GM18508 (cell line): ENCODE results near the gene NGDN.
"Not testable (repeated sequence)": the region's sequence is repeated elsewhere in the genome, so short reads cannot be mapped to it uniquely, and the experiment has no call there.

Experiments
- ATAC-seq: cut with Tn5 transposase; IDR thresholded peaks from one replicate; pipeline ENCODE4 v1.9.1; 2021; ENCODE audit warnings: moderate number of reproducible peaks; ENCODE audit not compliant: insufficient read depth, unreplicated experiment

Gene NGDN, protein sequence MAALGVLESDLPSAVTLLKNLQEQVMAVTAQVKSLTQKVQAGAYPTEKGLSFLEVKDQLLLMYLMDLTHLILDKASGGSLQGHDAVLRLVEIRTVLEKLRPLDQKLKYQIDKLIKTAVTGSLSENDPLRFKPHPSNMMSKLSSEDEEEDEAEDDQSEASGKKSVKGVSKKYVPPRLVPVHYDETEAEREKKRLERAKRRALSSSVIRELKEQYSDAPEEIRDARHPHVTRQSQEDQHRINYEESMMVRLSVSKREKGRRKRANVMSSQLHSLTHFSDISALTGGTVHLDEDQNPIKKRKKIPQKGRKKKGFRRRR

GRCh38 chr14:23469127-23469905 is at the start of gene NGDN:
Gene NGDN, plus strand, starts transcription at chr14:23469703. Its CDS starts 13 bp downstream, at chr14:23469716.
- peak; percentile 91 for ATAC-seq

DNA sequence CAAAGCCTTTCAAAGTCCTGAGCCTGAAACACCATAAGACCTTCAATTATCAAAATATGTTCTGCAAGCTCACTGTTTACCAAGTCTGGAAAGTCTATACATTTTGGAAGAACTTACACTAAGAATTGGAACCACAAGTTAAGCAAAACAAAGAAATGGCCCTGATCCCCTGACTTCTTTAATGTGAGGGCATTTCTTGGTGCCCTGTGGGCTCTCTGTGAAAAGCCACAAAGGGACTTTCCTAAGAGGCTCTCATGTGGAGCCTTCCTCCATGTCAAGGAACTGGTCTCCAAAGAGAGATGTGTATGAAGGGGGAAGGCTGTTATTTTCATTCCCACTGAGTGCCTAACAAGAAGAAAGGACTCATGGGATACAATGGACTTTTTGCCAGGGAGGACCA is 47.9 kb upstream of the NGDN start:
- ATAC-seq: no peak

DNA sequence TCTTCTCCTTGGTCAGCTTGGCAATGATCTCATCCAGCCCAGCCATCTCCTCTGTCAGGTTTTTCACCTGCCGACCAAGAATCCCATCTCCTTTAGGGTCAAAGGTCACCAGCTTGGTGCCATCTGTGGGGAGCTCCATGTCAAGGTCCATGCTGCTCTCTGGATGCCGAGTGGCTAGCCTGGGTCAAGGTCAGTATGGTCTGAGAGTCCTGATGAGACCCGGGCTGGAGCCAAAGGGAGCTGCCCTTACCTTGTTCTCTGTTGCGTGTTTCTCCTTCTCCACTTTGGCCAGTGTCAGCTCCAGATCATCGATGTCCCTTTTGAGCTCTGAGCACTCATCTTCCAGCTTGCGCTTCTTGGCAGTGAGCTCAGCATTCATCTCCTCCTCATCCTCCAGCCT is 45.8 kb upstream of the NGDN start:
- no peak for ATAC-seq

GRCh38 chr14:23425169-23425568 is 44.3 kb upstream of the NGDN start:
- no peak for ATAC-seq

DNA sequence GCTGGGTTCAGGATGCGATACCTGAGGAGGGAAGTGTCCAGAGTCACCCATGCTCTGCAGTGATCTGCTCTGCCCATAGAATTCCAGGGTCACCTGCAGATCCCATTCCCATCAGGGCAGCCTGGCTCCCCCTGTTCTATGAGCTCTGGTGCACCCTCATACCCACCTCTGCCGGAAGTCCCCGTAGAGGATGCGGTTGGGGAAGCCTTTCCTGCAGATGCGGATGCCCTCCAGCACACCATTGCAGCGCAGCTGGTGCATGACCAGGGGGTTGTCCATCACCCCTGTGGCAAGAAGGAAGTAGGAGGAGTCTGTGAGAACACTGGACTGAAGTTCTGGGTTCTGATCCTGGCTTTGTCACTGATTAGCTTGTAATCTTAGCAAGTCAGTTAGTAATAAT is 43.7 kb upstream of the NGDN start:
- not testable (repeated sequence) for ATAC-seq

DNA sequence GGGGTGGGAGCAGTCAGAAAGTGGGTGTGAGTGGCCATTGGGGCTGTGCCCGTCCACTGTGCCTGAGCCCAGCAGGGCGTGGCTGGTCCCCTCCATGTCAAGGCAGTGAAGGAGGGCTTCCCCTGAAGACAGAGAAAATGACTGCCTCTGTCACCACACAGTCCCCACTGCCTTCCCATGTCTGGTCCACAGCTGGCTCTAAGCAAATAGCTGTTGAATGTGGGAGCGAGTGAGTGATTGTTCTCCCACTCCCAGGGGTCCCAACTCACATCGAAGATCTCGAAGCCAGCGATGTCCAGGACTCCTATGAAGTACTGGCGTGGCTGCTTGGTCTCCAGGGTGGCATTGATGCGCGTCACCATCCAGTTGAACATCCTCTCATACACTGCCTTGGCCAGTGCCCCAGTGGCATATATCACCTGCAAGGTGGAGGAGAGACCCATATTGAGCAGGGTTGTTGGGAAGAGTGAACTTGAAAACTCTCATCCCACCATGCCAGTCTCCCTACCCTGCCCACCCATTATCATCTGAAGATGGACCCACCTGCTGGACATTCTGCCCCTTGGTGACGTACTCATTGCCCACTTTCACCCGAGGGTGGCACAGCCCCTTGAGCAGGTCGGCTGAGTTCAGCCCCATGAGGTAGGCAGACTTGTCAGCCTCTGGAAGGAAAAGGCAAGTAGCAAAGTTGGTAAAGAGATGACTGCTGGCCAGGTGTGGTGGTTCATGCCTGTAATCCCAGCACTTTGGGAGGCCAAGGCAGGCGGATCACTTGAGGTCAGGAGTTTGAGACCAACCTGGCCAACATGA is 40.6 kb upstream of the NGDN start:
- no peak for ATAC-seq

- ATAC-seq: no peak
These were observed 39.3 kb upstream of the NGDN start for GRCh38 chr14:23430016-23430722.

GRCh38 chr14:23430723-23431085 is 38.8 kb upstream of the NGDN start:
- no peak for ATAC-seq

DNA sequence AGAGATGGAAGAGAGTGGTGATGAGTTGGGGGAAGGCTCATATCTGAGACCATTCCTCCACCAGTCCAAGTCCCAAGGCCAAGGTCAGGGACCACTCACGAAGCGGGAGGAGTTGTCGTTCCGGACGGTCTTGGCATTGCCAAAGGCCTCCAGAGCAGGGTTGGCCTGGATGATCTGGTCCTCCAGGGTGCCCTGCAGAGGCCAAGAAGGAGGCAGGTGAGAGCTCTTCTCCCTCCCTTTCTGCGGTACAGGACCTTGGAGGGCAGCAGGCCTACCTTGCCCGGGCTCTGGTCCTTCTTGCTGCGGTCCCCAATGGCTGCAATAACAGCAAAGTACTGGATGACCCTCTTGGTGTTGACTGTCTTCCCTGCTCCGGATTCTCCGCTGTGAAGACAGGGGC is 38.0 kb upstream of the NGDN start:
- ATAC-seq: no peak

DNA sequence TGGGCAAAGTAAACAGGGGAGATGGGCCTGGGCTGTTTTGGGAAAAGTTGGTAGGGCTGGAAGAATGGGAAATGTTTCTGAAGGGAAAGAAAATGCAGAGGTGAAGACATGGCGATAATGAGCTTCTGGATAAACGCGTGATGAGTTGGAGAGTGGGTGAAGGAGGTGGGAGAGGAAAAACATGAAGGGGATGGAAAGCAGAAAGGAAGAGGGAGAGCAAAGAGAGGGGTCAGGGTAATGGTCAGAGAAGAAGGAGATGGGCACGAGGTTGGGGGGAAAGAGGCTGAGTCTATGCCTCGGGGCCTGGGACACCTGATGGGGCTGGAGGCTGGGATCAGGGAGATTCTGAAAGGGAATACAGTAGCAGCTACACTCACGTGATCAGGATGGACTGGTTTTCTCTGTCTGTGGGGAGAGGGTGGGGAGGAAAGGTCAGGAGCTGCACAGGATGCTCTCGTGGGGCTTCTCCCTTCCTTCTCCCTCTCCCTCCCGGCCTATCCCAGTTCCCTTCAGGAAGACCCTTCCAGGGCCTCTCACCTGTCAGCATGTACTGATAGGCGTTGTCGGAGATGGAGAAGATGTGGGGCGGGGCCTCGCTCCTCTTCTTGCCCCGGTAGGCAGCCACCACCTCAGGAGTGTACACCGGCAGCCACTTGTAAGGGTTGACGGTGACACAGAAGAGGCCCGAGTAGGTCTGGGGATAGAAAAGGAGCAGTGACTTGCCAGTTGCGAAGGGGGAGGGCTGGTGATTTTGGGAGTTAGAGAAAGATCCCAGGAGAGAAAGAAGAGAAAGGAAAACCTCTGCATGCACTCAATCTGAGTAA is 37.2 kb upstream of the NGDN start:
- ATAC-seq: no peak

DNA sequence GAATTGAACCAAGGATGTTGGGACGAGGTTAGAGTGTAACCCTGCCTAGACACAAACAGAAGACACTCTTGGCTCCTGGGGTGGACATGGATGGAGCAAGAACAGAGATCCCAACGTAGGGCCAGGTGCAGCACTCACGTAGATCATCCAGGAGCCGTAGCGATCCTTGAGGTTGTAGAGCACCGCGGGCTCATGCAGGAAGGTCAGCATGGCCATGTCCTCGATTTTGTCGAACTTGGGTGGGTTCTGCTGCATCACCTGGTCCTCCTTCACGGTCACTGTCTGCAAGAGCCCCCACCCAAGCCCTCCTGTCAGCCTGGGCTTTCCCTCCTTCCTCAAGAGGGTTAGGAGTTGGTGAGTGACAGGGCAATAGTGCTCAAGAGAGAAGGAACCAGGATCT is 36.6 kb upstream of the NGDN start:
- ATAC-seq: no peak

GRCh38 chr14:23433457-23433856 is 36.0 kb upstream of the NGDN start:
- no peak for ATAC-seq

DNA sequence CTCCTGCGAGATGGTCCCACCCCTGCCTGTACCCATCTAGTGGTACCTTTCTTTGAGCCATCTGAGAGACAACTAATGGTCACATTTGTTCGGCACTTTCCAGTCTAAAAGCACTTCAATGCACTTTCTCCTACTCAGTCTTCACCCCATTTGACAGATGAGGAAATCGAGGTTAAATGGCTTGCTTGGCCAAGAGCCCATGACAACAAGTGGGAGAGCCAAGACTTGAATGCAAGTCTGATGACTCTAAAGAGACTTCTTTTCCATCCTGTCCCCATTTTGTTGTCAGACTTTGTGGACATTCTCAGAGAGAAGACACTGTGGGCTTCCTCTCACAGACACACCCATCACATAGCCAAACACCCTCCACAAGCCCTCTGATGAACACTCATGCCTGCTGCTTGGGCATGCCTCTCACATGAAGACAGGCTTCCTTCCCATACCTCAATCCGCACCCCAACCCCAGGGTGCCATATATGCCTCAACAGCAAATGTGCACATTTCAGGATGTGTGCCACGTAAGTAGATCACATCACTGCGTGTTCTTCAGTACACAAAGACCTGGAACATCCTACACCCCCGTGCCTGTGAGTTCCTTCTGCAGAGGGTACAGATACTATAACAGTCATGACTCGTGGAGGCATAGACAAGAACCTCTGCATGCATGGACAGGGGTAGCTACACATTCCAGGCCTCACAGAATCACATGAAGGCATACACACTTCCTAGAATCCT is 34.8 kb upstream of the NGDN start:
- no peak for ATAC-seq

DNA sequence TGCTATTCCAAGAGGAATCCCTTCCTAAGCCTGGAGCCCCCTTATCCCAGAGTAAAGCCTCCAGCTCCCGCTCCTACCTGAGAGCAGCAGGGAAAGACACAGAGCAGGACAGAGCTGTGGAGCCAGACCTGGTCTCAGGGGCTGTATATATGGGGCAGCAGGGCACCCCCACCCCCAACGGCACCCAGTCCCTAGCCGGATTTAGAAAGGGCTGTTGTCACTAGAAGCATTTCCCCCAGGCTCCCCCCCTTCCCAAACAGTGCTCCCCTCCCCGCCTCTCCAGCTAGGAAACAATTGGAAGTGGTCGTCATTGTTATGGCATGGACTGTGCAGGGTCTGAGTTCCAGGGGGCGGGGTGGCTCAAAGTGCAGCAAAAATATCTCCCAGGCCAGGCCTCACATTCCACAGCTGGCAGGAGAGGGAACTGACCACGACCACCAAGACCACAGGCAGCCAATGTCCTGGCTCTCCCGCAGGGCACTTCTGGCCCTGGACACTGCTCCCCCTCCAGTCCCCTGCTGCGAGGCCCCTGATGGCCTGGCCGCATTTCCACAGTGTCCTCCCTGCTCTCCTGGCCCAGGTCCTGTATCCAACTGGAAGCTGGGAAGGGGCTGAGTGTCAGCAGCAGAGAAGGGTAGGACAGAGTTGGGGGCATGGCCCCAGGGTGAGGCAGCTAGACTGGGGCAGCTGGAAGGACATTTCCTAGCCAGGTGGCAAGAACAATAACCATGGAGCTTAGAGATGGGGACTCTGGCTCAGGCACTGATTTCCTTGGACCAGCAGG is 33.8 kb upstream of the NGDN start, which contains the start of gene MYH7:
MYH7 (minus strand) TSS at position 118 of the 784 bp plus-strand sequence. CDS start 1,928 bp downstream, outside the sequence.
- no peak for ATAC-seq

GRCh38 chr14:23436327-23437132 is 33.0 kb upstream of the NGDN start:
- no peak for ATAC-seq

- no peak for ATAC-seq
These were observed 32.1 kb upstream of the NGDN start for GRCh38 chr14:23437133-23438100.
